Measurements from ENCODE around the gene STMND1. TPM values are rescaled to one million over a fixed set of nuclear protein-coding genes. Genes with fewer than 3 reads are reported as not detected.
A peak's percentile ranks its signal among the peaks of the same experiment; 100 is the strongest.
"Not testable (repeated sequence)": the region's sequence is repeated elsewhere in the genome, so short reads cannot be mapped to it uniquely, and the experiment has no call there.

The STMND1 gene
- polyA plus RNA-seq, 1 donor, result 0.61 TPM

DNA sequence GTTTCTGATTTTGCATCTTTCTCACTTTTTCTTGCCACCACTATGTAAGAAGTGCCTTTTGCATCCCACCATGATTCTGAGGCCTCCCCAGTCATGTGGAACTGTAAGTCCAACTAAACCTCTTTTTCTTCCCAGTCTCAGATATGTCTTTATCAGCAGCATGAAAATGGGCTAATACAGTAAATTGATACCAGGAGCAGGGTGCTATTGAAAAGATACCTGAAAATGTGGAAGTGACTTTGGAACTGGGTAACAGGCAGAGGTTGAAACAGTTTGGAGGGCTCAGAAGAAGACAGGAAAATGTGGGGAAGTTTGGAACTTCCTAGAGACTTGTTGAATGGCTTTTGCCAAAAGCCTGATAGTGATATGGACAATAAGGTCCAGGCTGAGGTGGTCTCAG lies 32.9 kb upstream of the STMND1 start:
- H3K4me3 ChIP-seq (ENCODE audit: low read length); H3K27ac ChIP-seq (ENCODE audit: low read length); H3K27me3 ChIP-seq (ENCODE audit: control insufficient read depth, insufficient read depth, low read length); H3K36me3 ChIP-seq (ENCODE audit: control insufficient read depth, insufficient read depth, low read length); H3K4me1 ChIP-seq (ENCODE audit: control insufficient read depth, insufficient read depth, low read length); H3K9me3 ChIP-seq (ENCODE audit: control insufficient read depth, low read depth, low read length); DNase-seq: not testable (repeated sequence)

DNA sequence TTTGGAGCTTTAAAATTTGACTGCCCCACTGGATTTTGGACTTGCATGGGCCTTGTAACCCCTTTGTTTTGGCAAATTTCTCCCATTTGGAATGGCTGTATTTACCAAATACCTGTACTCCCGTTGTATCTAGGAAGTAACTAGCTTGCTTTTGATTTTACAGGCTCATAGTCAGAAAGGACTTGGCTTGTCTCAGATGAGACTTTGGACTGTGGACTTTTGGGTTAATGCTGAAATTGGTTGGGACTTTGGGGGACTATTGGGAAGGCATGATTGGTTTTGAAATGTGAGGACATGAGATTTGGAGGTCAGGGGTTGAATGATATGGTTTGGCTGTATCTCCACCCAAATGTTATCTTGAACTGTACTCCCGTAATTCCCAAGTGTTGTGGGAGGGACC lies 31.4 kb upstream of the STMND1 start:
- not testable (repeated sequence) for H3K9me3 ChIP-seq (ENCODE audit: control insufficient read depth, low read depth, low read length); H3K36me3 ChIP-seq (ENCODE audit: control insufficient read depth, insufficient read depth, low read length); H3K4me3 ChIP-seq (ENCODE audit: low read length); H3K27me3 ChIP-seq (ENCODE audit: control insufficient read depth, insufficient read depth, low read length); H3K4me1 ChIP-seq (ENCODE audit: control insufficient read depth, insufficient read depth, low read length); H3K27ac ChIP-seq (ENCODE audit: low read length); DNase-seq
- WGBS (ENCODE audit: insufficient coverage, low lambda C conversion rate), result no CpG with 5 or more reads among the region's 2 CpGs

DNA sequence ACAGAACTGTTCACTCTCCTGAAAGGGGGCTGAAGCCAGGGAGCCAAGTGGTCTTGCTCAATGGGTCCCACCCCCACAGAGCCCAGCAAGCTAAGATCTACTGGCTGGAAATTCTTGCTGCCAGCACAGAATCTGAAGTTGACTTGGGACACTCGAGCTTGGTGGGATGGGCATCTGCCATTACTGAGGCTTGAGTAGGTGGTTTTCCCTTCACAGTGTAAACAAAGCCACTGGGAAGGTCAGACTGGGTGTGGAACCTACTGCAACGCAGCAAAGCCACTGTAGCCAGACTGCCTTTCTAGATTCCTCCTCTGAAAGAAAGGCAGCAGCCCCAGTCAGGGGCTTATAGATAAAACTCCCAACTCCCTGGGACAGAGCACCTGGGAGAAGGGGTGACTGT lies 28.3 kb upstream of the STMND1 start:
- H3K4me3 ChIP-seq (ENCODE audit: low read length); H3K4me1 ChIP-seq (ENCODE audit: control insufficient read depth, insufficient read depth, low read length); H3K9me3 ChIP-seq (ENCODE audit: control insufficient read depth, low read depth, low read length); DNase-seq; H3K27ac ChIP-seq (ENCODE audit: low read length); H3K27me3 ChIP-seq (ENCODE audit: control insufficient read depth, insufficient read depth, low read length); H3K36me3 ChIP-seq (ENCODE audit: control insufficient read depth, insufficient read depth, low read length): not testable (repeated sequence)
- no CpG with 5 or more reads among the region's 2 CpGs for WGBS (ENCODE audit: insufficient coverage, low lambda C conversion rate)

DNA sequence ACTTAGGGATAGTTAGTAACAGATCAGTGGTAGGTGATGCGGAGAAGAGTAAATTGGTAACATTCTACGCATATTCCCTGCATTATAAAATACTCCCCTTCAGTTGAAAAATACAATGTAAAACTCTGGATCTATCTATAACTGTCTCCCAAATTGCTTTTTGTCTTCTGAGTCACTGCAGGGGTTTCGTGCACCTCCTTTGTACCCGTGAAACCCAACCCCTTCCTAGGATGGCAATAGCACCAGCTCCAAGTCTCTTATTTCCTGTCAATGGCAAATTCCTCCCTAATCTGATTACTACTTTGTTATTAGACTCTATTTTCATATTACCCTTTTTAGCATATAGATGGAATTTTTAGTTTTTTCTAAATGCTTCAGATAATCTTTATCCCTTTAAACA lies 20.6 kb upstream of the STMND1 start:
- peaks cover 2% of the 10 kb centered on the region for H3K27me3 ChIP-seq (ENCODE audit: control insufficient read depth, insufficient read depth, low read length)
- WGBS (ENCODE audit: insufficient coverage, low lambda C conversion rate), result 94% methylated on average over 2 of the region's 4 CpGs
- H3K36me3 ChIP-seq (ENCODE audit: control insufficient read depth, insufficient read depth, low read length), result no peaks in the 10 kb centered on the region
- H3K4me3 ChIP-seq (ENCODE audit: low read length), result no peak overlapping the region
- H3K9me3 ChIP-seq (ENCODE audit: control insufficient read depth, low read depth, low read length), result no peaks in the 10 kb centered on the region
- DNase-seq, result no peak
- no peak overlapping the region for H3K27ac ChIP-seq (ENCODE audit: low read length)
- no peaks in the 10 kb centered on the region for H3K4me1 ChIP-seq (ENCODE audit: control insufficient read depth, insufficient read depth, low read length)

DNA sequence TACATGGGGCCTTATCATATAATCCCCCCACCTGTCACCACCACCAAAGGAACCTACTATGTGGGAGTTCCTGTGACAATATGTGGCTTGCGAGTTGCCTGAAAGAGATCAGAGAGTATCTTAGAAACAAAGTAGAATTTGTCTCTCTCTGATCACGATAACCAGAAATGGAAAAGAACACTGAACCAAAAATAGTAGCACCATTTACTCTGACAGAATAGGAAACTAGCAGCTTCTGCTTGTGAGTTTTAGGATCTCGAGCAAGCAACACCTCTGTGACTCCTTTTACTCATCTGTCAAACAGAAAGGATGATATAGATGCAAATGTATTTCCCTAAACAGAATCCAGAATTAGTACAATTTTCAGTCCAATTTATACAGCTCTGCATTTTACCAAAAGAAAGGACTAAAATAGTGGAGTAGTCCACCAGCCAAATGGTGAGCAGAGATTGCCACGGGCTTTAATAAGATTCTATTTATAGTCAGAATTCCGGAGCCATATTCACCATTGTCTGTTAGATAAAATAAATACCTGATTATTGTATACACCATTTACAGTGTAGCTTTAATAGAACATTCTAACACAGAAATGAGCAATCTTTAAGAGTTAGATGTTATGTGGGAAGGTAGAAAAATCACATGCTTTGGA lies 19.9 kb upstream of the STMND1 start:
- no peak for DNase-seq
- Histone ChIP-seq H3K4me1 (ENCODE audit: control insufficient read depth, insufficient read depth, low read length) (no peaks in the 10 kb centered on the region), H3K36me3 (ENCODE audit: control insufficient read depth, insufficient read depth, low read length) (no peaks in the 10 kb centered on the region), H3K27ac (ENCODE audit: low read length) (no peak overlapping the region), H3K27me3 (ENCODE audit: control insufficient read depth, insufficient read depth, low read length) (peaks cover 2% of the 10 kb centered on the region), H3K9me3 (ENCODE audit: control insufficient read depth, low read depth, low read length) (no peaks in the 10 kb centered on the region), H3K4me3 (ENCODE audit: low read length) (no peak overlapping the region)
- WGBS (ENCODE audit: insufficient coverage, low lambda C conversion rate), result 60% methylated on average over 1 of the region's 5 CpGs

DNA sequence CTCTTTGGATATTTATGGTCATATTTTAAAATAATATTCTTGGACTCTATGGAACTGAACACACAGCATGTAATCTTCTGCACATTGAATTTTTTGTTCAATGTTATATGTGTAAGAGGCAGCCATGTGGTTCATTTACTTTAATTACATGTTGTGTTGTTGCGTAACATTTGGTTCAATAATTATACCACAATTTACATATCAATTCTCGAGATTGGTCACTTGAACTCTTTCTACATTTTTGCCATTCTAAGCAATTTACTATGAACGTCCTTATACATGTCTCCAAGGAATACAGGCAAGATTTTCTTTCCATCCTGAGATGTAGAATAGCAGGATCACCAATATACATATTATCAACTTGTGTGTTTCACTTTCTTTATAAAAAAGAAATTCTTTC lies 18.5 kb upstream of the STMND1 start:
- no peak overlapping the region for H3K4me3 ChIP-seq (ENCODE audit: low read length)
- H3K27ac ChIP-seq (ENCODE audit: low read length), result no peak overlapping the region

DNA sequence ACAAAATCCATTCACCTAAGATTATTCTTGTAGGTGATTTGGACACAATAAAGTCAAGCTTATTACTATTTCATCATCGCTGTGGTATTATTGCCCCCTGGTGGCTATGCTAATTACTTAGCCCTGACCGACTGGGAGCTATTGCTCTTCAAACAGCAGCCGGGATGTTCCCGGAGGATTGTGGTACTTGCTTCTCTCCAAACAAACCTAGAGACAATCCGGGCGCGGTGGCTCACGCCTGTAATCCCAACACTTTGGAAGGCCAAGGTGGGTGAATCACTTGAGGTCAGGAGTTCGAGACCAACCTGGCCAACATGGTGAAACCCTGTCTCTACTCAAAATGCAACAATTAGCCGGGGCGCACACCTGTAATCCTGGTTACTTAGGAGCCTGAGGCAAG lies 15.4 kb upstream of the STMND1 start:
- Histone ChIP-seq H3K4me1 (ENCODE audit: control insufficient read depth, insufficient read depth, low read length) (no peaks in the 10 kb centered on the region), H3K27ac (ENCODE audit: low read length) (no peak overlapping the region), H3K27me3 (ENCODE audit: control insufficient read depth, insufficient read depth, low read length) (no peaks in the 10 kb centered on the region), H3K9me3 (ENCODE audit: control insufficient read depth, low read depth, low read length) (no peaks in the 10 kb centered on the region), H3K4me3 (ENCODE audit: low read length) (no peak overlapping the region), H3K36me3 (ENCODE audit: control insufficient read depth, insufficient read depth, low read length) (no peaks in the 10 kb centered on the region)
- WGBS (ENCODE audit: insufficient coverage, low lambda C conversion rate), result no CpG with 5 or more reads among the region's 11 CpGs
- peak; percentile 45 to 48 for DNase-seq

More for the DNA sequence above, 18.5 kb upstream of the STMND1 start:
- Histone ChIP-seq H3K36me3 (ENCODE audit: control insufficient read depth, insufficient read depth, low read length) (no peaks in the 10 kb centered on the region), H3K9me3 (ENCODE audit: control insufficient read depth, low read depth, low read length) (no peaks in the 10 kb centered on the region), H3K27me3 (ENCODE audit: control insufficient read depth, insufficient read depth, low read length) (peaks cover 2% of the 10 kb centered on the region), H3K4me1 (ENCODE audit: control insufficient read depth, insufficient read depth, low read length) (no peaks in the 10 kb centered on the region)
- WGBS (ENCODE audit: insufficient coverage, low lambda C conversion rate), result 97% methylated on average over 3 of the region's 3 CpGs
- DNase-seq, result no peak

DNA sequence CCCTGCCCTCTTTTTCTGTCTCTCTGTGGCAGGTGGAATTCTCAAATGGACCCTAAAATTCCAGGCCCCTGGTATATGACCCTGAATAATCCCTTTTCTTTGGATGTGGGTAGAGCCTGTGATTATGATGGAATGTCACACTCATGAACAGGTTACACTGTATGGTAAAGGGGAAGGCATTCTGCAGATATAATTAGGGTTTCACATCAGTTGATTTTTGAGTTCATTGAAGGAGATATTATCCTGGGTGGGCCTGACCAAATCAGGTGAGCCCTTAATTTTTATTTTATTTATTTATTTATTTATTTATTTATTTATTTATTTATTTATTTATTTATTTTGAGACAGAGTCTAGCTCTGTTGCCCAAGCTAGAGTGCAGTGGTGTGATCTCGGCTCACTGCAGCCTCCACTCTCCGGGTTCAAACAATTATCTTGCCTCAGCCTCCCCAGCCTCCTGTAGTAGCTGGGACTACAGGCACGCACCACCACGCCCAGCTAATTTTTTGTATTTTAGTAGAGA lies 13.7 kb upstream of the STMND1 start:
- DNase-seq, result no peak
- no peaks in the 10 kb centered on the region for H3K27me3 ChIP-seq (ENCODE audit: control insufficient read depth, insufficient read depth, low read length)
- H3K4me1 ChIP-seq (ENCODE audit: control insufficient read depth, insufficient read depth, low read length), result no peaks in the 10 kb centered on the region
- no CpG with 5 or more reads among the region's 4 CpGs for WGBS (ENCODE audit: insufficient coverage, low lambda C conversion rate)
- no peaks in the 10 kb centered on the region for H3K36me3 ChIP-seq (ENCODE audit: control insufficient read depth, insufficient read depth, low read length)
- H3K4me3 ChIP-seq (ENCODE audit: low read length), result no peak overlapping the region
- no peaks in the 10 kb centered on the region for H3K9me3 ChIP-seq (ENCODE audit: control insufficient read depth, low read depth, low read length)
- H3K27ac ChIP-seq (ENCODE audit: low read length), result no peak overlapping the region

DNA sequence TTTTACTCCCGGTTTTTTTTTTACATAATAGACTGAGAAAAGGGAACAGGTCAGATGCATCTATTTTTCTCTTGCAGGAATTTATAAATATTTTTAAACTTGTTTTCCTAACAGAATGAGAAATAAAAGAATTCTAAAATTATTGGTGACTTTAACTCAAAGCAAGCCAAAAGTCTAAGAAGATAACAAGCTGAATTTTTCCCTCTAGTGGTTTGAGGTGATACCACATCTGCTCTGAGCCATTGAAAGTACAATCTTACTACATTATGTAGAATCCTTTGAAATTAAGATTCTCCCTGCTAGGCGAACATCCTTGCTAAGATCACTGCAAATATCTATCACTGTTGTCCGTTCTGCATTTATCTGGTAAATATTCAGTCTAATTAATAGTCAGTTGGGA lies 10.7 kb upstream of the STMND1 start:
- Histone ChIP-seq H3K36me3 (ENCODE audit: control insufficient read depth, insufficient read depth, low read length) (no peaks in the 10 kb centered on the region), H3K4me3 (ENCODE audit: low read length) (no peak overlapping the region), H3K9me3 (ENCODE audit: control insufficient read depth, low read depth, low read length) (no peaks in the 10 kb centered on the region), H3K27me3 (ENCODE audit: control insufficient read depth, insufficient read depth, low read length) (no peaks in the 10 kb centered on the region), H3K27ac (ENCODE audit: low read length) (no peak overlapping the region), H3K4me1 (ENCODE audit: control insufficient read depth, insufficient read depth, low read length) (no peaks in the 10 kb centered on the region)
- no peak for DNase-seq
- 61% methylated on average over 3 of the region's 3 CpGs for WGBS (ENCODE audit: insufficient coverage, low lambda C conversion rate)

DNA sequence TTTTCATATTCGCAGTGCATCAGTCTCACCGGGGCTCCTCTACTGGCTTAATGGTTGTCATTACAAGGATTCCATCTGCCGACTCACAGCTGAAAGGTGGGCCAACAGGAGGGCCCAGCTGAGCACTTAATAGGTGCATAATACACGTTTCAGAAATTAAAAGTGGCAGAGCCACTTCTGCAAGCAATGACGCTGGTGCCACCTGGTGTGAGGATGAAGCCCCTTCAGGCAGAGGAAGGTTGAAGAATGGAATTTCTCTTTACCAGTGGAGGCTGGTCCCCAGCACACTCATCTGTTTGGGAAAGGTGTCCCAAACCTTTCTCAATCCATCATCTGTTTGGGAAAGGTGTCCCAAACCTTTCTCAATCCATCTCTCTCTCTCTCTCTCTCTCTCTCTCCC lies 8.2 kb upstream of the STMND1 start:
- H3K27ac ChIP-seq (ENCODE audit: low read length), result no peak overlapping the region
- H3K36me3 ChIP-seq (ENCODE audit: control insufficient read depth, insufficient read depth, low read length), result no peaks in the 10 kb centered on the region
- DNase-seq, result no peak
- H3K27me3 ChIP-seq (ENCODE audit: control insufficient read depth, insufficient read depth, low read length), result peaks cover 2% of the 10 kb centered on the region
- H3K4me1 ChIP-seq (ENCODE audit: control insufficient read depth, insufficient read depth, low read length), result no peaks in the 10 kb centered on the region
- WGBS (ENCODE audit: insufficient coverage, low lambda C conversion rate), result no CpG with 5 or more reads among the region's 5 CpGs
- no peaks in the 10 kb centered on the region for H3K9me3 ChIP-seq (ENCODE audit: control insufficient read depth, low read depth, low read length)
- no peak overlapping the region for H3K4me3 ChIP-seq (ENCODE audit: low read length)

DNA sequence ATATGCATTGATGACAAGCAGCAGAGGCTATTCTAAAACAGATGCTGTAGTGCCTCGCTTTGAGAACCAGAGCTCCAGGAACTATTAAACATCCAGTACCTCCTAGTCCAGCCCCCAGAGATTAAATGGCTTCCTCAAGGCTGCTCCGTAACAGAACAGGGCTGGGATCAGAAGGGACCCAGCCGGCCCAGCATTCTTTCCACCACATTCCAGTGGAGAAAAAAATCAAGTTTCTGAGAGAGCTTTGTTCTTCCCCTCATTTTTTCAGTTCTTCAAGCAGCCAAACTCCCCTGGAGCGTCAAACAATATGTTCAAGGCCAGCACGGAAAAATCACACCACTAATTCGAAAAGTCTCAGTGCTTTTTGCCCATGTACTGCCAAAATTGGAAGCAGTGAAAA lies 5.8 kb upstream of the STMND1 start:
- WGBS (ENCODE audit: insufficient coverage, low lambda C conversion rate), result 49% methylated on average over 3 of the region's 6 CpGs
- no peaks in the 10 kb centered on the region for H3K4me1 ChIP-seq (ENCODE audit: control insufficient read depth, insufficient read depth, low read length)

More for the DNA sequence above, 5.8 kb upstream of the STMND1 start:
- peaks cover 10% of the 10 kb centered on the region for H3K27me3 ChIP-seq (ENCODE audit: control insufficient read depth, insufficient read depth, low read length)
- H3K9me3 ChIP-seq (ENCODE audit: control insufficient read depth, low read depth, low read length), result no peaks in the 10 kb centered on the region
- H3K36me3 ChIP-seq (ENCODE audit: control insufficient read depth, insufficient read depth, low read length), result no peaks in the 10 kb centered on the region
- no peak overlapping the region for H3K4me3 ChIP-seq (ENCODE audit: low read length)
- DNase-seq, result no peak
- H3K27ac ChIP-seq (ENCODE audit: low read length), result no peak overlapping the region
